SU-DHL-6 (cell line): ENCODE results near the gene ANKRD30A.
"Not testable (repeated sequence)": the region's sequence is repeated elsewhere in the genome, so short reads cannot be mapped to it uniquely, and the experiment has no call there.

Experiments used
- H2AFZ ChIP-seq: fragments of 200-600 bp; sonication (generic); 2 replicates; pipeline ENCODE4 v1.6.1; 2014; ENCODE audit warnings: low read depth, mild to moderate bottlenecking, moderate library complexity, mixed read lengths, antibody characterized with exemption, low read length; ENCODE audit not compliant: severe bottlenecking
- H3F3A ChIP-seq: fragments of 200-600 bp; shearing (Covaris generic); 2 replicates; pipeline ENCODE4 v1.6.0; 2016; ENCODE audit warnings: antibody characterized with exemption, mild to moderate bottlenecking; ENCODE audit not compliant: insufficient read depth
- H3K27ac ChIP-seq: fragments of 200-600 bp; sonication (generic); 2 replicates; pipeline ENCODE4 v1.5.1; 2016; ENCODE audit warnings: low read depth, mild to moderate bottlenecking, low read length, moderate library complexity, mixed read lengths
- H3K27me3 ChIP-seq: fragments of 200-600 bp; sonication (generic), shearing (Covaris generic); 2 replicates; pipeline ENCODE4 v1.6.0; 2014; ENCODE audit warnings: mild to moderate bottlenecking, low read length
- H3K36me3 ChIP-seq: fragments of 200-600 bp; sonication (generic); 2 replicates; pipeline ENCODE4 v1.6.1; 2014; ENCODE audit warnings: mild to moderate bottlenecking, low read length, mixed read lengths
- H3K4me2 ChIP-seq: fragments of 300-600, 200-600 bp; shearing (Covaris generic), sonication (generic); 2 replicates; pipeline ENCODE4 v1.6.0; 2014; ENCODE audit warnings: low read length, low read depth, mild to moderate bottlenecking; ENCODE audit not compliant: poor library complexity, severe bottlenecking
- H3K4me3 ChIP-seq: fragments of 200-600 bp; sonication (generic); 2 replicates; pipeline ENCODE4 v1.5.1; 2014; ENCODE audit warnings: antibody characterized with exemption, low read length, mild to moderate bottlenecking, mixed read lengths; ENCODE audit not compliant: insufficient read depth, poor library complexity, severe bottlenecking
- H3K79me2 ChIP-seq: fragments of 200-600 bp; sonication (generic); 2 replicates; pipeline ENCODE4 v1.6.1; 2014; ENCODE audit warnings: mild to moderate bottlenecking, low read length, moderate library complexity; ENCODE audit not compliant: insufficient read depth
- H3K9ac ChIP-seq: fragments of 200-600 bp; sonication (generic); 2 replicates; pipeline ENCODE4 v1.7.0; 2014; ENCODE audit warnings: mild to moderate bottlenecking, low read length
- H3K9me2 ChIP-seq: fragments of 200-600 bp; sonication (generic); replicated peaks from 2 replicates; pipeline ENCODE4 v1.6.1; 2014; ENCODE audit warnings: low read length; ENCODE audit not compliant: insufficient read depth
- H3K9me3 ChIP-seq: fragments of 200-600 bp; sonication (generic); 2 replicates; pipeline ENCODE4 v1.6.1; 2014; ENCODE audit warnings: low read length, mixed read lengths; ENCODE audit not compliant: insufficient read depth
- H4K20me1 ChIP-seq: fragments of 200-600 bp; sonication (generic); 2 replicates; pipeline ENCODE4 v1.6.1; 2014; ENCODE audit warnings: low read depth, mild to moderate bottlenecking, antibody characterized with exemption, low read length, moderate library complexity, mixed read lengths
- CTCF ChIP-seq: fragments of 200-600 bp; sonication (generic); IDR thresholded peaks from one replicate; pipeline ENCODE4 v1.5.1; 2017; ENCODE audit warnings: antibody characterized with exemption, mild to moderate bottlenecking, low read length, moderate library complexity; ENCODE audit not compliant: insufficient read depth, poor library complexity, severe bottlenecking
- EZH2phosphoT487 ChIP-seq: fragments of 200-600 bp; sonication (generic), shearing (Covaris generic); conservative IDR thresholded peaks from 2 replicates; pipeline ENCODE4 v1.6.1; 2018; ENCODE audit warnings: mild to moderate bottlenecking, antibody characterized with exemption, low read length, moderate library complexity, mixed read lengths

Gene ANKRD30A

GRCh38 chr10:37236093-37236492, 110.7 kb downstream of the ANKRD30A start:
- no peaks in the 10 kb centered on the region for H3F3A ChIP-seq
- H3K27me3 ChIP-seq: no peaks in the 10 kb centered on the region
- H2AFZ ChIP-seq: no peak overlapping the region
- H4K20me1 ChIP-seq: no peaks in the 10 kb centered on the region
- TF ChIP-seq EZH2phosphoT487 (no peak), CTCF (no peak)
- no peak overlapping the region for H3K27ac ChIP-seq
- H3K9me3 ChIP-seq: no peaks in the 10 kb centered on the region
- H3K9ac ChIP-seq: no peak overlapping the region
- no peaks in the 10 kb centered on the region for H3K9me2 ChIP-seq
- H3K36me3 ChIP-seq: no peaks in the 10 kb centered on the region
- H3K4me2 ChIP-seq: no peak overlapping the region
- no peaks in the 10 kb centered on the region for H3K79me2 ChIP-seq
- no peak overlapping the region for H3K4me3 ChIP-seq

GRCh38 chr10:37240223-37240622, 114.8 kb downstream of the ANKRD30A start:
- H3K9me2 ChIP-seq: no peaks in the 10 kb centered on the region
- H3K9me3 ChIP-seq: no peaks in the 10 kb centered on the region
- H3K4me2 ChIP-seq: no peak overlapping the region
- no peaks in the 10 kb centered on the region for H3K36me3 ChIP-seq
- no peak overlapping the region for H3K27ac ChIP-seq
- no peak overlapping the region for H3K4me3 ChIP-seq
- no peaks in the 10 kb centered on the region for H4K20me1 ChIP-seq
- no peak for TF ChIP-seq EZH2phosphoT487
- no peaks in the 10 kb centered on the region for H3K27me3 ChIP-seq
- no peaks in the 10 kb centered on the region for H3F3A ChIP-seq
- no peaks in the 10 kb centered on the region for H3K79me2 ChIP-seq
- no peak overlapping the region for H3K9ac ChIP-seq
- H2AFZ ChIP-seq: no peak overlapping the region

GRCh38 chr10:37246637-37247036, 121.2 kb downstream of the ANKRD30A start:
- H3K79me2 ChIP-seq: no peaks in the 10 kb centered on the region
- H3K4me3 ChIP-seq: no peak overlapping the region
- no peaks in the 10 kb centered on the region for H4K20me1 ChIP-seq
- H3K9me2 ChIP-seq: no peaks in the 10 kb centered on the region
- no peaks in the 10 kb centered on the region for H3K27me3 ChIP-seq
- TF ChIP-seq CTCF (no peak), EZH2phosphoT487 (no peak)
- no peaks in the 10 kb centered on the region for H3K9me3 ChIP-seq
- H3K27ac ChIP-seq: no peak overlapping the region
- H3F3A ChIP-seq: no peaks in the 10 kb centered on the region
- H2AFZ ChIP-seq: no peak overlapping the region
- H3K9ac ChIP-seq: no peak overlapping the region
- no peaks in the 10 kb centered on the region for H3K36me3 ChIP-seq
- no peak overlapping the region for H3K4me2 ChIP-seq

DNA sequence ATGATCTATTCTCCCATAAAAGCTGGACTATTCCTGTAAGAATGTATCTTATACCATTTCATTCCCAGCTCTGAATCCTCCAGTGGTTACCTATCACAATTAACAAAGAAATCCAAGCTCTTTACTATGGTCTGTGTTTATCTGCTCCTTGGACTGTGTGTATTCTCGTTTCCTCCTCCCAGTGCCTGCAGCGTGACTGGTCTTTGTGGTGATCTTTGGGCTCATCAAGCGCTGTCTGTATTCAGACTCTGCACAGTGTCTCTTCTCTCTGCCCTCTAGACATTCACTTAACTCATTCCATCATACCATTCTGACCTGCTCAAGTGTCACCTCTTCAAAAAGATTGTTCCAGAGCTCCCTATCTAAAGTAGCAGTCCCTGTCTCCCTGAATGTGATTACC, 130.4 kb downstream of the ANKRD30A start:
- not testable (repeated sequence) for H2AFZ ChIP-seq, H3K27me3 ChIP-seq, H3K4me2 ChIP-seq, H3K4me3 ChIP-seq, H3K79me2 ChIP-seq, H3K9me2 ChIP-seq, H3K36me3 ChIP-seq, H4K20me1 ChIP-seq, H3K9ac ChIP-seq, H3K9me3 ChIP-seq, H3K27ac ChIP-seq, H3F3A ChIP-seq
